ENCODE data around the gene CNOT8. TPM values are rescaled to one million over a fixed set of nuclear protein-coding genes. Genes with fewer than 3 reads are reported as not detected.

Gene CNOT8
- total RNA-seq, 2 donors from 2014 or later, result 44.6 to 48.8 TPM

GRCh38 chr5:154896562-154897165, 38.2 kb downstream of the CNOT8 start:
- Mint-ChIP-seq H3K4me1 (peaks cover 17% of the 10 kb centered on the region), H3K27ac (peak overlapping the region; percentile 55), H3K4me3 (no peak overlapping the region), H3K36me3 (ENCODE audit: low read depth) (peaks cover 80% of the 10 kb centered on the region), H3K27me3 (ENCODE audit: insufficient read depth) (no peaks in the 10 kb centered on the region), H3K9me3 (no peaks in the 10 kb centered on the region)
- Histone ChIP-seq H3K9me3 (ENCODE audit: control insufficient read depth, low read length) (no peaks in the 10 kb centered on the region), H3K27me3 (ENCODE audit: control insufficient read depth, insufficient read depth, low read length, poor library complexity, severe bottlenecking) (no peaks in the 10 kb centered on the region), H3K4me1 (ENCODE audit: control insufficient read depth, insufficient read depth, low read length) (no peaks in the 10 kb centered on the region), H3K4me3 (ENCODE audit: low read length) (no peak overlapping the region), H3K27ac (ENCODE audit: low read depth, low read length) (no peak overlapping the region), H3K9ac (ENCODE audit: extremely low read depth, low read length, poor library complexity, severe bottlenecking) (no peak overlapping the region), H3K36me3 (ENCODE audit: control insufficient read depth, insufficient read depth, low read length) (peaks cover 94% of the 10 kb centered on the region)
- no peak for TF ChIP-seq CTCF (conservative IDR thresholded peaks at IDR 0.05)
- DNase-seq, result no peak

GRCh38 chr5:154898210-154898609, 39.8 kb downstream of the CNOT8 start:
- no peak overlapping the region for H3K9ac ChIP-seq (ENCODE audit: extremely low read depth, low read length, poor library complexity, severe bottlenecking)
- Mint-ChIP-seq H3K4me3 (no peak overlapping the region), H3K36me3 (ENCODE audit: low read depth) (peaks cover 79% of the 10 kb centered on the region), H3K27me3 (ENCODE audit: insufficient read depth) (no peaks in the 10 kb centered on the region), H3K9me3 (no peaks in the 10 kb centered on the region), H3K4me1 (peaks cover 17% of the 10 kb centered on the region), H3K27ac (no peak overlapping the region)
- no peaks in the 10 kb centered on the region for H3K27me3 ChIP-seq (ENCODE audit: control insufficient read depth, insufficient read depth, low read length, poor library complexity, severe bottlenecking)
- no peak overlapping the region for H3K4me3 ChIP-seq (ENCODE audit: low read length)
- no peak for DNase-seq
- H3K36me3 ChIP-seq (ENCODE audit: control insufficient read depth, insufficient read depth, low read length), result peaks cover 94% of the 10 kb centered on the region
- no peaks in the 10 kb centered on the region for H3K9me3 ChIP-seq (ENCODE audit: control insufficient read depth, low read length)
- WGBS, 2 experiments (ENCODE audit: insufficient coverage in 1 of 2, insufficient read length in 1 of 2), result 94 to 100% methylated on average over 1 to 4 of the region's 4 CpGs
- H3K4me1 ChIP-seq (ENCODE audit: control insufficient read depth, insufficient read depth, low read length), result no peaks in the 10 kb centered on the region
- TF ChIP-seq CTCF (conservative IDR thresholded peaks at IDR 0.05), result no peak
- H3K27ac ChIP-seq (ENCODE audit: low read depth, low read length), result no peak overlapping the region

GRCh38 chr5:154899151-154899816, 40.9 kb downstream of the CNOT8 start:
- Mint-ChIP-seq H3K4me3 (no peak overlapping the region), H3K36me3 (ENCODE audit: low read depth) (peaks cover 75% of the 10 kb centered on the region), H3K27ac (no peak overlapping the region), H3K27me3 (ENCODE audit: insufficient read depth) (no peaks in the 10 kb centered on the region), H3K9me3 (no peaks in the 10 kb centered on the region), H3K4me1 (peaks cover 17% of the 10 kb centered on the region)
- Histone ChIP-seq H3K36me3 (ENCODE audit: control insufficient read depth, insufficient read depth, low read length) (peaks cover 92% of the 10 kb centered on the region), H3K27me3 (ENCODE audit: control insufficient read depth, insufficient read depth, low read length, poor library complexity, severe bottlenecking) (no peaks in the 10 kb centered on the region), H3K4me3 (ENCODE audit: low read length) (no peak overlapping the region), H3K9me3 (ENCODE audit: control insufficient read depth, low read length) (no peaks in the 10 kb centered on the region), H3K27ac (ENCODE audit: low read depth, low read length) (no peak overlapping the region), H3K9ac (ENCODE audit: extremely low read depth, low read length, poor library complexity, severe bottlenecking) (no peak overlapping the region), H3K4me1 (ENCODE audit: control insufficient read depth, insufficient read depth, low read length) (no peaks in the 10 kb centered on the region)
- no peak for TF ChIP-seq CTCF (conservative IDR thresholded peaks at IDR 0.05)
- no peak for DNase-seq
- 93 to 94% methylated on average over 7 to 9 of the region's 9 CpGs for WGBS, 2 experiments (ENCODE audit: insufficient coverage in 1 of 2, insufficient read length in 1 of 2)

Data from endodermal cell (in vitro differentiated cells).